ENCODE measurements around the gene MAPKBP1.

The MAPKBP1 gene

GRCh38 chr15:41836713-41837454 is 62.6 kb downstream of the MAPKBP1 start:
- no peak for DNase-seq
- H3K4me1 ChIP-seq, result peaks cover 7% of the 10 kb centered on the region
- no peak overlapping the region for H3K4me3 ChIP-seq (ENCODE audit: low read depth, low read length)
- H3K36me3 ChIP-seq, result no peaks in the 10 kb centered on the region
- no peaks in the 10 kb centered on the region for H3K27me3 ChIP-seq
- H3K9me3 ChIP-seq, result no peaks in the 10 kb centered on the region
- TF ChIP-seq, protein P1, sequence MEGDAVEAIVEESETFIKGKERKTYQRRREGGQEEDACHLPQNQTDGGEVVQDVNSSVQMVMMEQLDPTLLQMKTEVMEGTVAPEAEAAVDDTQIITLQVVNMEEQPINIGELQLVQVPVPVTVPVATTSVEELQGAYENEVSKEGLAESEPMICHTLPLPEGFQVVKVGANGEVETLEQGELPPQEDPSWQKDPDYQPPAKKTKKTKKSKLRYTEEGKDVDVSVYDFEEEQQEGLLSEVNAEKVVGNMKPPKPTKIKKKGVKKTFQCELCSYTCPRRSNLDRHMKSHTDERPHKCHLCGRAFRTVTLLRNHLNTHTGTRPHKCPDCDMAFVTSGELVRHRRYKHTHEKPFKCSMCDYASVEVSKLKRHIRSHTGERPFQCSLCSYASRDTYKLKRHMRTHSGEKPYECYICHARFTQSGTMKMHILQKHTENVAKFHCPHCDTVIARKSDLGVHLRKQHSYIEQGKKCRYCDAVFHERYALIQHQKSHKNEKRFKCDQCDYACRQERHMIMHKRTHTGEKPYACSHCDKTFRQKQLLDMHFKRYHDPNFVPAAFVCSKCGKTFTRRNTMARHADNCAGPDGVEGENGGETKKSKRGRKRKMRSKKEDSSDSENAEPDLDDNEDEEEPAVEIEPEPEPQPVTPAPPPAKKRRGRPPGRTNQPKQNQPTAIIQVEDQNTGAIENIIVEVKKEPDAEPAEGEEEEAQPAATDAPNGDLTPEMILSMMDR (IDR thresholded peaks at IDR 0.05; ENCODE audit: low read depth, low read length), result no peak

DNA sequence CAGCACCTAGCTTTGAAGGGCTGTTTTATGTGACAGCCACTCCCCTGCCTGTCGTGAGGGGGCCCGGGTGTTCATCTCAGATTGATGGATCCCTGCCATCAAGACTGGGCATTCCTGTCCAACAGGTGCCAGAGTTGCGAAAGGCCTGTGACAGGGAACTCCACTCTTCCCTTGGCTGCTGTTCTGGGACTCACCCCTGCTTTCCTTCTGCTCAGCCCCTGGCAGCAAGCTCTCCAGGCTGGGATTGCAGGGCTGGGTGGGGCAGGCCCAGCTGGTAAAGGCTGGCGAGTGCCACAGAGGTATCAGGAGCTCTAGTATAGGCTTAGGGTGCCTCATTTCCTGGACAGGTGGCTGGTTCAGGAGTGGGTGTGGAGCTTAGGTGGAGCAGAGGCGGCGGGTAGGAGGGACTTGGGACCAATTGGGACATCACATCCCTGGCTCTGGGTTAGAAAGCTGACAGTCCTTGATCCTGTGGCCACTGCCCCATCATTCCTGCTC is 64.2 kb downstream of the MAPKBP1 start, which contains the start of gene PLA2G4B:
TSS of gene PLA2G4B (plus strand) at position 448 of the 498 bp plus-strand sequence. CDS start 67 bp downstream, outside the sequence.
- Histone ChIP-seq H3K27me3 (no peaks in the 10 kb centered on the region), H3K36me3 (no peaks in the 10 kb centered on the region), H3K4me3 (ENCODE audit: low read depth, low read length) (no peak within 1 kb of the TSS), H3K9me3 (no peaks in the 10 kb centered on the region), H3K4me1 (peaks cover 7% of the 10 kb centered on the region)
- TF ChIP-seq, protein P1 (IDR thresholded peaks at IDR 0.05; ENCODE audit: low read depth, low read length), result no peak
- no peak for DNase-seq

DNA sequence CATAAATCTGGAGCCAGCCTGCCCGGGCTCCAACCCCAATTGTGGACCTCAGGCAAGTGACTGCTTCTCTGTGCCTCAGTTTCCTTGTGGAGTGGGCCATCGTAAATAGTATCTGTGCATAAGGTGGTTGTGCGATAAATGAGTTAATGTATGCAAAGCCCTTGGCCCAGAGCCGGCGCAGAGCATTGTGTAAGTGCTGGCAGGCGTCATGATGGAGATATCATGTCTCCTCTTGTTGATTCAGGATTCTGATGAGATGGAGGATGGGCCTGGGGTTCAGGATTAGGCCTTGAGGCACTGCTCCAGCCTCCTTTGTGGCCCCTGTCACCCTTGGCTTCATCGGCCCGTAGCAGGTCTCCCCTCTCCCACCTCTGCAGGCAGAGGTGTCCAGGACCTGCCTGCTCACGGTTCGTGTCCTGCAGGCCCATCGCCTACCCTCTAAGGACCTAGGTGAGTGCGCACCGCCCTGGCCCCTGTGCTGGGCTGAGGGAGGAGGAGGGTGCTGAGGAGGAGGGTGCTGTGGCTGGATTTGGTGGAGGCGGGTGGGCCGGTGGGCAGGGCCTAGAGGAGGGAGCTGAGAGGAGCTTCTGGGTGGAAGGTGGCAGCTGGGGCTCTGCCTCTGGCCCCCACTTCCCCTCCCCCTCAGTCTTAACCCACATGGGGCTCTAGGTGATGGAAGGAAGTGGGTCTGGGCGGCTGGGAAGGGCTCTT is 65.7 kb downstream of the MAPKBP1 start:
- H3K4me3 ChIP-seq (ENCODE audit: low read depth, low read length), result no peak overlapping the region
- no peaks in the 10 kb centered on the region for H3K36me3 ChIP-seq
- H3K27me3 ChIP-seq, result no peaks in the 10 kb centered on the region
- H3K9me3 ChIP-seq, result no peaks in the 10 kb centered on the region
- DNase-seq, result no peak
- H3K4me1 ChIP-seq, result peaks cover 7% of the 10 kb centered on the region
- TF ChIP-seq, protein P1 (IDR thresholded peaks at IDR 0.05; ENCODE audit: low read depth, low read length), result no peak

DNA sequence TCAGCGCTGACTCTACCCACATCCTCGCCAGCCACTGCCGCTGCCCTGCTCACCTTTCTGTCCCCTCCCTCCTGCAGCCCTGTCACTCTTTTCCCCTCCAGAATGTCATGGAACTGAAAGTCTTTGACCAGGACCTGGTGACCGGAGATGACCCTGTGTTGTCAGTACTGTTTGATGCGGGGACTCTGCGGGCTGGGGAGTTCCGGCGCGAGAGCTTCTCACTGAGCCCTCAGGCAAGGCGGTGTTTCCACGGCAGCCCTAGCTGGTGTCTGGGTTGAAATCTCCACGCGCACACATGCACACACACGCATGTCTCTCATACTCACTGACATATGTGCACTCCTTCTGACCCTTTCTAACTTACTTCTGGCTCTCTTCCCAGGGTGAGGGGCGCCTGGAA is 66.4 kb downstream of the MAPKBP1 start:
- peak; percentile 53 for DNase-seq
- Histone ChIP-seq H3K27me3 (no peaks in the 10 kb centered on the region), H3K4me3 (ENCODE audit: low read depth, low read length) (no peak overlapping the region), H3K36me3 (no peaks in the 10 kb centered on the region), H3K4me1 (peaks cover 7% of the 10 kb centered on the region), H3K9me3 (no peaks in the 10 kb centered on the region)
- TF ChIP-seq, protein P1 (IDR thresholded peaks at IDR 0.05; ENCODE audit: low read depth, low read length), result no peak

DNA sequence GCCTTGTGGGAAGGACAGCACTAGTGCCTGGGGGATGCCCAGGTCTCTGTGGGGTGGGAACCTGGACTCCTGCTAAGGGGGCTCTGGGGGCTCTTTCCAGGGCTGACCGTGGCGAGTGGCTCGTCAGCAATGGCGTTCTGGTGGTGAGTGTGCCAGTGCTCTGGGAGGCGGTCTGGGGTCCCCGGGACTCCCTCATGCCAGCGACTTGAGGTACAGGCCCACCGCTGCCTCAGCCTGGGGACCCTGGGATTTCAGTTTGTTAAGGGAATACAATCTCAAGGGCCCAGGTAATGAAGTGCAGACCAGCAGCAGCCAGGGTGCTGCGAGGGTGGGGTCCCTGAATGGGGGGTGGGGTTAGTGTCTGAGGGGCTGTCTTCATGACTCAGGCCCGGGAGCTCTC is 66.8 kb downstream of the MAPKBP1 start:
- Histone ChIP-seq H3K27me3 (no peaks in the 10 kb centered on the region), H3K4me3 (ENCODE audit: low read depth, low read length) (no peak overlapping the region), H3K9me3 (no peaks in the 10 kb centered on the region), H3K4me1 (peaks cover 7% of the 10 kb centered on the region), H3K36me3 (no peaks in the 10 kb centered on the region)
- TF ChIP-seq, protein P1 (IDR thresholded peaks at IDR 0.05; ENCODE audit: low read depth, low read length), result no peak
- no peak for DNase-seq

DNA sequence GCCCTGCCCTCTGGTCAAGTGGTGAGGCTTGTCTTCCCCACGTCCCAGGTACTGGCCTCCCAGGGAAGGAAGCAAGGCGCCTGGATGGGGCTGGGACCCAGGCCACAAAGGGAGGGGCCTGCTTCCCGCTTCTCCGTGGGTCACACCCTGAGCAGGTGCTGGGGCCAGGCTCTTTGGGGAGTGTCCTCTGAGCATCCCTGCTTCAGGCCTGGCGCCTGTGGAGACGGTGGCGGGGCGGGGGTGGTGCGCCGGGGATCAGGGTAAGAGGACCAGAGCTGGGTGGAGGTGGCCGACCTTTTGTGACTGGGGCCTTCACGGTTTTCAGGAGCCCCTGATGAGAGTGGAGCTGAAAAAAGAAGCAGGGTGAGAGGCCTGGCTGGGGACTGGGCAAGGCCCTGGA is 67.9 kb downstream of the MAPKBP1 start:
- Histone ChIP-seq H3K4me1 (peaks cover 7% of the 10 kb centered on the region), H3K9me3 (no peaks in the 10 kb centered on the region), H3K36me3 (no peaks in the 10 kb centered on the region), H3K4me3 (ENCODE audit: low read depth, low read length) (no peak overlapping the region), H3K27me3 (no peaks in the 10 kb centered on the region)
- TF ChIP-seq, protein P1 (IDR thresholded peaks at IDR 0.05; ENCODE audit: low read depth, low read length), result no peak
- DNase-seq, result no peak

Data from BE2C (cell line).